NB4 (cell line): ENCODE results near the gene TRMT2A.
A peak's percentile ranks its signal among the peaks of the same experiment; 100 is the strongest.

ENCODE experiments used
- DNase-seq: peaks from one replicate; pipeline ENCODE4 v3.0.0; 2010; ENCODE audit warnings: low read depth
- H3K4me3 ChIP-seq: one replicate; pipeline ENCODE4 v1.5.1; 2011; ENCODE audit warnings: mild to moderate bottlenecking, low read depth, low read length, moderate library complexity
- MAX ChIP-seq: IDR thresholded peaks from 2 replicates; pipeline ENCODE4 v1.6.1; 2011; ENCODE audit warnings: low read depth, low read length
- MYC ChIP-seq: IDR thresholded peaks from 2 replicates; pipeline ENCODE4 v1.6.1; 2011; ENCODE audit warnings: low read depth, low read length
- POLR2A ChIP-seq: IDR thresholded peaks from 2 replicates; pipeline ENCODE4 v1.6.1; 2011; ENCODE audit warnings: mild to moderate bottlenecking; ENCODE audit not compliant: insufficient read length; ENCODE audit errors: extremely low read depth
- TF ChIP-seq, protein P1 (sequence below): IDR thresholded peaks from one replicate; pipeline ENCODE4 v1.5.1; 2012; ENCODE audit warnings: low read depth, low read length

TRMT2A gene

DNA sequence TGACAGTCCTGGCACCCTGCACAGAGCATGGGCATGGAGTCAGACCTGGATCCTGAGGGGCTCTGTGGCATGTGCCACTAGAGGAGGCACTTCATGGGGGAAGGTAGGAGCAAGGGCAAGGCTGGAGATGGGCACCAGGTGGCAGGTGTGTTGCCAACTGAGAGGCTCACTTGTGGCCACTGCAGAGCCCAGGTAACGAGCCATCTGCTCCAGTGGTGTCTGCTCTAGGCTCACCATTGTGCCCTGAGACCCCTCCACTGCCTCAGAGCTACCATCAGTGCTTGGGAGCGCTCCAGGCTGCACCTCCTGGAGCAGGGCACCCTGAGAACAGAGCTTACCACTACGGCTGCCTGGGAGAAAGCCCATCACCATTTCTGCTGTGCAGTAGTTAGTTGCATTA, 13.3 kb upstream of the TRMT2A start:
- TF ChIP-seq, protein P1, sequence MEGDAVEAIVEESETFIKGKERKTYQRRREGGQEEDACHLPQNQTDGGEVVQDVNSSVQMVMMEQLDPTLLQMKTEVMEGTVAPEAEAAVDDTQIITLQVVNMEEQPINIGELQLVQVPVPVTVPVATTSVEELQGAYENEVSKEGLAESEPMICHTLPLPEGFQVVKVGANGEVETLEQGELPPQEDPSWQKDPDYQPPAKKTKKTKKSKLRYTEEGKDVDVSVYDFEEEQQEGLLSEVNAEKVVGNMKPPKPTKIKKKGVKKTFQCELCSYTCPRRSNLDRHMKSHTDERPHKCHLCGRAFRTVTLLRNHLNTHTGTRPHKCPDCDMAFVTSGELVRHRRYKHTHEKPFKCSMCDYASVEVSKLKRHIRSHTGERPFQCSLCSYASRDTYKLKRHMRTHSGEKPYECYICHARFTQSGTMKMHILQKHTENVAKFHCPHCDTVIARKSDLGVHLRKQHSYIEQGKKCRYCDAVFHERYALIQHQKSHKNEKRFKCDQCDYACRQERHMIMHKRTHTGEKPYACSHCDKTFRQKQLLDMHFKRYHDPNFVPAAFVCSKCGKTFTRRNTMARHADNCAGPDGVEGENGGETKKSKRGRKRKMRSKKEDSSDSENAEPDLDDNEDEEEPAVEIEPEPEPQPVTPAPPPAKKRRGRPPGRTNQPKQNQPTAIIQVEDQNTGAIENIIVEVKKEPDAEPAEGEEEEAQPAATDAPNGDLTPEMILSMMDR, result no peak
- no peak for TF ChIP-seq MYC
- no peak for TF ChIP-seq MAX
- TF ChIP-seq POLR2A, result no peak
- H3K4me3 ChIP-seq, result no peak overlapping the region
- no peak for DNase-seq

- no peak overlapping the region for H3K4me3 ChIP-seq
- DNase-seq, result no peak
- TF ChIP-seq MAX (no peak), POLR2A (no peak), MYC (no peak)
- TF ChIP-seq, protein P1, result no peak
Observed at GRCh38 chr22:20129747-20130014, 12.7 kb upstream of the TRMT2A start.

- DNase-seq, result peak; percentile 54
- no peak overlapping the region for H3K4me3 ChIP-seq
- TF ChIP-seq, protein P1, result peak; percentile 48
- no peak for TF ChIP-seq MYC
Observed at GRCh38 chr22:20128902-20129746, 12.1 kb upstream of the TRMT2A start.

GRCh38 chr22:20128619-20128901, 11.5 kb upstream of the TRMT2A start:
- no peak overlapping the region for H3K4me3 ChIP-seq
- no peak for DNase-seq
- TF ChIP-seq MAX (no peak), POLR2A (no peak), MYC (no peak)
- TF ChIP-seq, protein P1, result no peak

GRCh38 chr22:20127869-20128618, 11.0 kb upstream of the TRMT2A start:
- TF ChIP-seq MYC (no peak), MAX (no peak), POLR2A (no peak)
- TF ChIP-seq, protein P1, result no peak
- no peak for DNase-seq
- H3K4me3 ChIP-seq, result no peak overlapping the region
